Spinal cord (tissue), 10 donors: Measurements from ENCODE around the gene TEAD2. TPM values are rescaled to one million over a fixed set of nuclear protein-coding genes. Genes with fewer than 3 reads are reported as not detected.

Experiments used
- DNase-seq, 6 donors: peaks; one replicate each; pipeline versions ENCODE4 v3.0.0 to v3.0.0-alpha.2; 2013 to 2015; ENCODE audit warnings: low spot score in 6 of 6, low read depth in 4 of 6
- H3K27ac ChIP-seq: one replicate; pipeline ENCODE4 v1.5.1; 2013; ENCODE audit warnings: low read depth, low read length, control low read depth
- H3K27me3 ChIP-seq: one replicate; pipeline ENCODE4 v1.6.1; 2013; ENCODE audit warnings: low read length; ENCODE audit not compliant: control insufficient read depth, insufficient read depth
- H3K36me3 ChIP-seq: one replicate; pipeline ENCODE4 v1.6.1; 2013; ENCODE audit warnings: low read length; ENCODE audit not compliant: control insufficient read depth, insufficient read depth
- H3K4me1 ChIP-seq: one replicate; pipeline ENCODE4 v1.6.1; 2013; ENCODE audit warnings: low read length; ENCODE audit not compliant: control insufficient read depth, insufficient read depth
- H3K4me3 ChIP-seq: one replicate; pipeline ENCODE4 v1.5.1; 2013; ENCODE audit warnings: low read depth, low read length, control low read depth
- H3K9me3 ChIP-seq: one replicate; pipeline ENCODE4 v1.6.1; 2013; ENCODE audit warnings: low read length; ENCODE audit not compliant: control insufficient read depth, insufficient read depth
- WGBS: methylation state at CpG from one replicate; pipeline ENCODE4 v1.1.5; 2013; ENCODE audit warnings: missing lambda C conversion rate; ENCODE audit not compliant: insufficient coverage; 5-methylcytosine and 5-hydroxymethylcytosine counted together
- polyA plus RNA-seq, 2 donors: library from polyadenylated mRNA; unstranded; fragments of 120-200 nt; gene quantifications; one replicate each; pipeline ENCODE4 v1.2.1, GENCODE V29; 2013; ENCODE audit not compliant: insufficient read length in 2 of 2
- total RNA-seq, 2 donors: library from RNA; depleted of rRNA in 1 of 2; stranded (reverse); fragments of 120-200 nt in 1 of 2; fragments of >200 nt in 1 of 2; gene quantifications; one replicate each; pipeline versions ENCODE4 v1.2.3 to v1.2.4, GENCODE V29; 2013 to 2014
- donor health status: healthy.

The TEAD2 gene
- total and polyA plus RNA-seq, 4 donors, result 10.6 to 35.6 (median 33.3) TPM

- DNase-seq, result no peak
- no peak overlapping the region for H3K27ac ChIP-seq
- WGBS, result 100% methylated on average over 1 of the region's 2 CpGs
- H3K36me3 ChIP-seq, result peaks cover 38% of the 10 kb centered on the region
- H3K4me3 ChIP-seq, result no peak overlapping the region
- H3K9me3 ChIP-seq, result no peaks in the 10 kb centered on the region
- H3K27me3 ChIP-seq, result no peaks in the 10 kb centered on the region
- peaks cover 3% of the 10 kb centered on the region for H3K4me1 ChIP-seq
Observed at GRCh38 chr19:49349567-49349966, 12.6 kb downstream of the TEAD2 start.

- Histone ChIP-seq H3K27me3 (no peaks in the 10 kb centered on the region), H3K4me1 (peaks cover 4% of the 10 kb centered on the region), H3K36me3 (peaks cover 43% of the 10 kb centered on the region), H3K27ac (no peak overlapping the region), H3K4me3 (no peak overlapping the region), H3K9me3 (no peaks in the 10 kb centered on the region)
- DNase-seq, result peak in 1 of 6 donors; percentile 64
- WGBS, result 84% methylated on average over 7 of the region's 12 CpGs
Observed at GRCh38 chr19:49348305-49349189, 13.7 kb downstream of the TEAD2 start.

- Histone ChIP-seq H3K27ac (no peak overlapping the region), H3K27me3 (no peaks in the 10 kb centered on the region), H3K4me1 (peaks cover 4% of the 10 kb centered on the region), H3K4me3 (no peak overlapping the region), H3K36me3 (peaks cover 45% of the 10 kb centered on the region), H3K9me3 (no peaks in the 10 kb centered on the region)
- WGBS, result 51% methylated on average over 3 of the region's 3 CpGs
- peak in 4 of 6 donors; percentile 26 to 98 (median 80) for DNase-seq
Observed at GRCh38 chr19:49347835-49348234, 14.4 kb downstream of the TEAD2 start.

GRCh38 chr19:49347191-49347590 lies 15.0 kb downstream of the TEAD2 start:
- DNase-seq, result no peak
- Histone ChIP-seq H3K9me3 (no peaks in the 10 kb centered on the region), H3K4me1 (peaks cover 4% of the 10 kb centered on the region), H3K27me3 (no peaks in the 10 kb centered on the region), H3K27ac (no peak overlapping the region), H3K36me3 (peaks cover 49% of the 10 kb centered on the region), H3K4me3 (no peak overlapping the region)
- 96% methylated on average over 15 of the region's 15 CpGs for WGBS

GRCh38 chr19:49344505-49345423 lies 17.5 kb downstream of the TEAD2 start:
- Histone ChIP-seq H3K9me3 (no peaks in the 10 kb centered on the region), H3K4me3 (no peak overlapping the region), H3K4me1 (peaks cover 16% of the 10 kb centered on the region), H3K27me3 (no peaks in the 10 kb centered on the region), H3K27ac (no peak overlapping the region), H3K36me3 (peaks cover 44% of the 10 kb centered on the region)
- WGBS, result 62% methylated on average over 11 of the region's 11 CpGs
- peak in 1 of 6 donors; percentile 50 for DNase-seq

GRCh38 chr19:49343123-49343522 lies 19.1 kb downstream of the TEAD2 start:
- Histone ChIP-seq H3K27me3 (peaks cover 4% of the 10 kb centered on the region), H3K27ac (no peak overlapping the region), H3K9me3 (no peaks in the 10 kb centered on the region), H3K4me3 (no peak overlapping the region), H3K4me1 (peaks cover 32% of the 10 kb centered on the region), H3K36me3 (peaks cover 42% of the 10 kb centered on the region)
- no peak for DNase-seq
- WGBS, result 100% methylated on average over 2 of the region's 7 CpGs

- no peak overlapping the region for H3K4me3 ChIP-seq
- H3K27ac ChIP-seq, result no peak overlapping the region
- H3K36me3 ChIP-seq, result peaks cover 35% of the 10 kb centered on the region
- peaks cover 37% of the 10 kb centered on the region for H3K4me1 ChIP-seq
- DNase-seq, result no peak
- H3K27me3 ChIP-seq, result peaks cover 4% of the 10 kb centered on the region
- WGBS, result 100% methylated on average over 8 of the region's 11 CpGs
- H3K9me3 ChIP-seq, result no peaks in the 10 kb centered on the region
Observed at GRCh38 chr19:49342291-49342721, 19.9 kb downstream of the TEAD2 start.

- H3K9me3 ChIP-seq, result no peaks in the 10 kb centered on the region
- H3K36me3 ChIP-seq, result peaks cover 33% of the 10 kb centered on the region
- peaks cover 4% of the 10 kb centered on the region for H3K27me3 ChIP-seq
- no peak for DNase-seq
- peaks cover 37% of the 10 kb centered on the region for H3K4me1 ChIP-seq
- WGBS, result 93% methylated on average over 8 of the region's 11 CpGs
- H3K27ac ChIP-seq, result no peak overlapping the region
- no peak overlapping the region for H3K4me3 ChIP-seq
Observed at GRCh38 chr19:49340865-49341718, 21.1 kb downstream of the TEAD2 start.
